ENCODE measurements around the gene SEMA6A.

GRCh38 chr5:116516021-116516420 lies 58.6 kb downstream of the SEMA6A start:
- TF ChIP-seq, protein P1, sequence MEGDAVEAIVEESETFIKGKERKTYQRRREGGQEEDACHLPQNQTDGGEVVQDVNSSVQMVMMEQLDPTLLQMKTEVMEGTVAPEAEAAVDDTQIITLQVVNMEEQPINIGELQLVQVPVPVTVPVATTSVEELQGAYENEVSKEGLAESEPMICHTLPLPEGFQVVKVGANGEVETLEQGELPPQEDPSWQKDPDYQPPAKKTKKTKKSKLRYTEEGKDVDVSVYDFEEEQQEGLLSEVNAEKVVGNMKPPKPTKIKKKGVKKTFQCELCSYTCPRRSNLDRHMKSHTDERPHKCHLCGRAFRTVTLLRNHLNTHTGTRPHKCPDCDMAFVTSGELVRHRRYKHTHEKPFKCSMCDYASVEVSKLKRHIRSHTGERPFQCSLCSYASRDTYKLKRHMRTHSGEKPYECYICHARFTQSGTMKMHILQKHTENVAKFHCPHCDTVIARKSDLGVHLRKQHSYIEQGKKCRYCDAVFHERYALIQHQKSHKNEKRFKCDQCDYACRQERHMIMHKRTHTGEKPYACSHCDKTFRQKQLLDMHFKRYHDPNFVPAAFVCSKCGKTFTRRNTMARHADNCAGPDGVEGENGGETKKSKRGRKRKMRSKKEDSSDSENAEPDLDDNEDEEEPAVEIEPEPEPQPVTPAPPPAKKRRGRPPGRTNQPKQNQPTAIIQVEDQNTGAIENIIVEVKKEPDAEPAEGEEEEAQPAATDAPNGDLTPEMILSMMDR (IDR thresholded peaks at IDR 0.05 in 8 of 11, conservative IDR thresholded peaks at IDR 0.05 in 3 of 11): no peak
- no peak for TF ChIP-seq POLR2A (IDR thresholded peaks at IDR 0.05)
